Activated B cell treated with CpG ODN at 0.5 μM for 24 hours (primary cell): Measurements from ENCODE around the gene CHMP6. TPM values are rescaled to one million over a fixed set of nuclear protein-coding genes. Genes with fewer than 3 reads are reported as not detected.
A peak's percentile ranks its signal among the peaks of the same experiment; 100 is the strongest.

ENCODE experiments used
- ATAC-seq: fragments of 200-7000 bp; cut with Tn5 transposase; one replicate; pipeline ENCODE4 v1.10.0; 2021; ENCODE audit warnings: low read depth, mild to moderate bottlenecking, moderate library complexity
- CTCF ChIA-PET: fragments of 350-600 bp; sonication (Branson Sonifier 250); formaldehyde crosslinking; loops from one replicate; lab custom pipeline; 2021; ENCODE audit warnings: antibody characterized with exemption; lab: Charles Lee
- POLR2A ChIA-PET: fragments of 350-600 bp; sonication (Branson Sonifier 250); formaldehyde crosslinking; loops from one replicate; lab custom pipeline; 2021; ENCODE audit warnings: antibody characterized with exemption; lab: Charles Lee
- DNase-seq: peaks from one replicate; pipeline ENCODE4 v3.0.0; 2022
- H3K27ac Mint-ChIP-seq: one replicate; pipeline ENCODE4 v1.8.0; 2020; ENCODE audit warnings: mixed read lengths
- H3K27me3 Mint-ChIP-seq: one replicate; pipeline ENCODE4 v1.8.0; 2021; ENCODE audit warnings: mixed read lengths
- H3K36me3 Mint-ChIP-seq: one replicate; pipeline ENCODE4 v1.8.0; 2021; ENCODE audit warnings: low read depth, mixed read lengths
- H3K4me1 Mint-ChIP-seq: one replicate; pipeline ENCODE4 v1.8.0; 2021; ENCODE audit warnings: mixed read lengths
- H3K4me3 Mint-ChIP-seq: one replicate; pipeline ENCODE4 v1.8.0; 2020; ENCODE audit warnings: mild to moderate bottlenecking, mixed read lengths
- H3K9me3 Mint-ChIP-seq: one replicate; pipeline ENCODE4 v1.8.0; 2020; ENCODE audit warnings: mixed read lengths
- CTCF ChIP-seq: fragments of 200-600 bp; IDR thresholded peaks from one replicate; pipeline ENCODE4 v1.8.0; 2022; ENCODE audit warnings: antibody characterized with exemption, mild to moderate bottlenecking
- intact Hi-C: fragments of 100-400 bp; cut with micrococcal nuclease; formaldehyde crosslinking; loops from one replicate; pipeline ENCODE4 v1.15.1; 2024
- total RNA-seq: library from RNA; stranded (reverse); gene quantifications from 2 replicates; pipeline ENCODE4 v1.2.3, GENCODE V29; 2022

CHMP6 gene
- total RNA-seq, 1 donor from 2014 or later = 36.6 TPM

- intact Hi-C loops = no loop called here
- Mint-ChIP-seq H3K4me3 (no peak overlapping the region), H3K9me3 (no peaks in the 10 kb centered on the region), H3K27ac (no peak overlapping the region), H3K36me3 (no peaks in the 10 kb centered on the region), H3K4me1 (peaks cover under 1% of the 10 kb centered on the region), H3K27me3 (peaks cover 22% of the 10 kb centered on the region)
- POLR2A ChIA-PET = no interaction called here
- DNase-seq (no peak), ATAC-seq (peak; percentile 70)
- CTCF ChIA-PET = no interaction called here
- TF ChIP-seq CTCF = no peak
Measured at GRCh38 chr17:81040791-81041337, 49.2 kb downstream of the CHMP6 start.

- H3K9me3 Mint-ChIP-seq = no peaks in the 10 kb centered on the region
- ChIA-PET POLR2A (no interaction called here), CTCF (no interaction called here)
- H3K4me3 Mint-ChIP-seq = no peak overlapping the region
- no peaks in the 10 kb centered on the region for H3K4me1 Mint-ChIP-seq
- DNase-seq (no peak), ATAC-seq (no peak)
- TF ChIP-seq CTCF = no peak
- H3K27me3 Mint-ChIP-seq = peaks cover 16% of the 10 kb centered on the region
- no peaks in the 10 kb centered on the region for H3K36me3 Mint-ChIP-seq
- intact Hi-C loops = no loop called here
- no peak overlapping the region for H3K27ac Mint-ChIP-seq
Measured at GRCh38 chr17:81042606-81043005, 51.0 kb downstream of the CHMP6 start.

GRCh38 chr17:81043319-81043724 is 51.7 kb downstream of the CHMP6 start:
- CTCF ChIA-PET = no interaction called here
- no peak for TF ChIP-seq CTCF
- POLR2A ChIA-PET = no interaction called here
- Mint-ChIP-seq H3K27ac (no peak overlapping the region), H3K4me3 (no peak overlapping the region), H3K9me3 (no peaks in the 10 kb centered on the region), H3K4me1 (no peaks in the 10 kb centered on the region), H3K27me3 (peaks cover 10% of the 10 kb centered on the region), H3K36me3 (no peaks in the 10 kb centered on the region)
- DNase-seq (no peak), ATAC-seq (no peak)
- intact Hi-C loops = no loop called here

- intact Hi-C loops = no loop called here
- no peaks in the 10 kb centered on the region for H3K36me3 Mint-ChIP-seq
- no peak overlapping the region for H3K4me3 Mint-ChIP-seq
- no peaks in the 10 kb centered on the region for H3K9me3 Mint-ChIP-seq
- CTCF ChIA-PET = no interaction called here
- ATAC-seq (no peak), DNase-seq (no peak)
- no peak for TF ChIP-seq CTCF
- H3K27ac Mint-ChIP-seq = no peak overlapping the region
- H3K4me1 Mint-ChIP-seq = no peaks in the 10 kb centered on the region
- peaks cover 10% of the 10 kb centered on the region for H3K27me3 Mint-ChIP-seq
- POLR2A ChIA-PET = no interaction called here
Measured at GRCh38 chr17:81043725-81044427, 52.2 kb downstream of the CHMP6 start.

GRCh38 chr17:81044428-81044763 is 52.8 kb downstream of the CHMP6 start:
- ChIA-PET CTCF (no interaction called here), POLR2A (no interaction called here)
- Mint-ChIP-seq H3K27ac (no peak overlapping the region), H3K36me3 (no peaks in the 10 kb centered on the region), H3K4me3 (no peak overlapping the region), H3K4me1 (peaks cover 4% of the 10 kb centered on the region), H3K27me3 (peaks cover 11% of the 10 kb centered on the region), H3K9me3 (no peaks in the 10 kb centered on the region)
- no peak for TF ChIP-seq CTCF
- no peak for DNase-seq
- no peak for ATAC-seq
- intact Hi-C loops = no loop called here
